Epidermal melanocyte (primary cell): ENCODE results near the gene MYO18A.

Source experiments
- DNase-seq: peaks from one replicate; pipeline ENCODE4 v3.0.0; 2011; ENCODE audit warnings: low spot score; ENCODE audit not compliant: insufficient read length

The MYO18A gene

DNA sequence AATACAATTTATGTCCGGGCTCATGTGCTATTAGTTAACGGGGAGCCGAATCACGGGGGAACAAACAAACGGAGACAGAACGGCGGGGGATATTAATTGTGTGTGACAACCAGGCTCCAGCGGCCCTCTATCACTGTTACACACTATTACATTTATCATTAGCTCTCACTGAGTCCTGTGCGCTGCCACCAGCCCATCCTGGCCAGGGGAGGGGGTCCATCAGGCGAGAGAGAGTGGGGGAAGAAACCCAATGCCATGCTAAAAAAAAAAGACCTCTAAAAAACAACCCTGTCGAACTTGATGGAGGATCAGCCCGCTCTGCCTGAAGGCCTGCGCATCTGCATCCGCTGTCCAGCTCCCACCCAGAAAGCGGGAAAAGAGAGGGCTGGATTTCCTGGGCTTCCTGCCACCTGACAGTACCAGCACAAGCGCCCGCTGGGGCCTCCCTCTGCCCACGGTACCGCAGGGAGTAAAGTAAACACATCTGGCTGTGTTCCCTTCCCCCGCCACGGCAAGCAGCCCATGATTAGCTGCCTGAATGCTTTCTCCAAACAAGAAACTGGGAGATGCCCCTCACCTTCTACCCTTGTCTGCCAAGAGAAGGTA lies 95.6 kb downstream of the MYO18A start:
- no peak for DNase-seq

DNA sequence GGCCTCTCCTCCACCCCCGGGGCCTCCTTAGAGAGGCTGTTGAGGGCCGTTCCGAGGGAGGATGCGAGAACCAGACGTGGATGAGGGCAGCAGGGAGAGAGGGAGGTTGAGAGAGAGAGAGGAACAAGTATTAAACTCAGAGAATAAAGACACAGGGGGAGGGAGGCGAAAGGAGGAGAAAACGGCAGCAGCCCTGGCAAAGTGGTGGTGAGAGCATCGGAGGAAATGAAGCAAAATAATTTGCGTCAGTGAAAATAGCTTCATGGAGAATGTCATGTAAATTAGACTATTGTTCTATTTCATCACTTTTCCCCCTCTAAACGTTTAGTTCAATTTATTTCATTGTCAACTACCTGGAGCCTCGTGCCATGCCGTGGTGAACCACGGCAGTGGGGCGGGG lies 99.2 kb downstream of the MYO18A start:
- DNase-seq, result no peak

DNA sequence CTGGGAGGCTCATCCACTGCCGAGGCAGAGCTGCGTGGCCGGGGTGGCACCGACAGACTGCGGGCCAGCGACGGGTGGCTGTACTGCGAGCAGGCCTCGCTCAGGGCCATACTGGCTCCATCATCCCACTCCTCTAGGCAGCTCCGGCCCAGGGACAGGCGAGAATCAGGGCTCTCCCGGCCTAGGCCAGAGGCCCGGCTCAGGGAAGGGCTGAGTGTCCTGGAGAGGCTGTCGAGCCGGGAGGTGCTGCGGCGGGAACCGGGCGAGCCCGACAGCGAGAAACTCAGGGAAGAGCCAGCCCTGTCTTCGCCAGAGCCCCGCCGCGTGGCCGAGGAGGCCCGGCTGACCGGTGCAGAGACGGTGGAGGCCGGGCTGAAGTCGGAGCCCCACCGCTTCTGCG lies 99.9 kb downstream of the MYO18A start:
- DNase-seq, result no peak

DNA sequence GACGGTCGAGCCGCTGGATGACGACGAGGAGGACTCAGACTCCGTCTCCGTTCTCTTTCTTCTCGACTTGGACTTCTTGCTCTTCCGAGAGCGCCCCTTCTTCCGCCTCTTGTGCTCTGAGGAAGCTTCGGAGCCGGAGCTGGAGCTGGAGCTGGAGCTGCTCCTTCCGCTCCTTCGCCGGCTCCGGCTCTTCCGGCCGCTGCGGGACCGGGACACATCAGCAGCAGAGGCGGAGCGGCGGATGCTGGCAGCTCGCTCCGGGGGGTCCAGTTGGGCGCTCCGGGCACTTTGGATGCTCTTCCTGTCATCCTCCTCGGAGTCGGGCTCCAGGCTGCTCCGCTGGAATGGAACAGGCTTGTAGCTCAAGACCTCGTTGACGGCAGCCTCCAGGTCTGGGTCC lies 100.3 kb downstream of the MYO18A start:
- DNase-seq, result no peak

DNA sequence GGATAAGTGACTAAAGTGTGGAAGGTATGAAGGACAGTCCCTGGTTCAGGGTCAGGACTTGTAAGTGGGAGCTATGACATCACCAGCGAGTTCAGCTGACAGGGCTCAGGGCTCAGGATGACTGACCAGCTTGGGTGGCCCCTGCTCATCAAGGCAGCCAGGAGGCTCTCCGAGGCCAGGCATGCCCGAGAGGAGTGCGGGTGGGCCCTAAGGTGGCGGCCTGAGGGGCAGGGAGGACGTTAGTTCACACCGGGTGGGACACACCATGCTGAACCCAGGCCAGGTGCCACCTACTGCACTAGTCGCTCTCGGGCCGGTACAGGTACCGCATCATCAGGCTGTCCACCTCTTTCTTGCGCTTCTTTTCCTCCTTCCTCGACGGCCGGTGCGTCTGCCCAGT lies 100.8 kb downstream of the MYO18A start:
- DNase-seq, result no peak

DNA sequence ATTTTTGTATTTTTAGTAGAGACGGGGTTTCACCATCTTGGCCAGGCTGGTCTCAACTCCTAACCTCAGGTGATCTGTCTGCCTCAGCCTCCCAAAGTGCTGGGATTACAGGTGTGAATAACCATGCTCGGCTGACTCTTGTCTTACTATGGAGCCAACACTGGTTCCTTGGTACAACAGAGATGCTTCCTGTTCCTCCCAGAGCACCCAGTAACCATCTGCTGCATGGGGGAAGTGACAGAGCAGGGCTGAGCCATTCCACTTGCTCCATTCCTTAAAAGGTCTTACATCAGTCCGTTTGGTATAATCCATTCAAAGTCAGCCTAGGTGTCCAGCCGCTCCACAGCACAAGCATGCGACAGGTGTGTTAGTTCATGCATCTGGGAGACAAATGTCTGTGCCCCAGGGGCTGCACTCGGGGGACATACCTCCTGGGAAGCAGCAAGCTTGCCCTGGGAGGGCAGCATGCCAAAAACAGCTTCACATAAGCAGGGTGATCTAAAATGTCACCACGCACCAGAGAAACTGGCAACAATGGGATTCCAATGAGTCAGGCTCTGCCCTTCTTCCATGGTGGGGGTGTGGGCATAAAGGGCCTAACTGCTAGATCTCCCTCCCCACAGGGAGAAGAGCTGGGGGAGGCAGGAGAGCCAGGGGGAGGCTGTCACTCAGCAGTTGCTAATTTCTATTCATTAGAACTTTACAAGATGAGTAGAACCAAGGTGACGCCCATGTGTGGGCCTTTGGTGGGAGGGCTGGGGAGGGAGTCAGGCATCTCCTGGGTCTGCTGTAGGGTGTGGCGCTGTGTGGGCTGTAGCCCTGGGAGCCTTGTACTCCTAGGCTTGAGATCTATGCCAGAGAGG lies 101.8 kb downstream of the MYO18A start:
- no peak for DNase-seq

DNA sequence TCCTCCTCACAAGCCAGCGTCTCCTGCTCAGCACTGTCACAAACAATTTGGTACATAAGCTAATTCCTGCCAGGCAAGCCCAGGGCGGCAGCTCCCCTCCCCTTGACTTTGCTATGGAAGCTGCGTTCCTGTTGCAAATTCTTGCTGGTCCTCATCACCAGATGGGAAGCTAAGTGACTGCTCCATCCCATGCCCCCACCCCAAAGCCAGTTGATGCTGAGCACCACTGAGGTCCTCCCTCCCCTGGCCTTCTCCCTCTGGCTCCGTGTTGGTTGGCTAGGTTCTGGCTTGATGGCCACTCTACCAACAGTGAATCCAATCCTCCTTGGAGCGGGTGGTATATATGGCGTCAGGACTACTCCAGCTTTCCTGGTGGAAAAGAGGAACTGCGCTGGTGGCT lies 102.9 kb downstream of the MYO18A start:
- no peak for DNase-seq

DNA sequence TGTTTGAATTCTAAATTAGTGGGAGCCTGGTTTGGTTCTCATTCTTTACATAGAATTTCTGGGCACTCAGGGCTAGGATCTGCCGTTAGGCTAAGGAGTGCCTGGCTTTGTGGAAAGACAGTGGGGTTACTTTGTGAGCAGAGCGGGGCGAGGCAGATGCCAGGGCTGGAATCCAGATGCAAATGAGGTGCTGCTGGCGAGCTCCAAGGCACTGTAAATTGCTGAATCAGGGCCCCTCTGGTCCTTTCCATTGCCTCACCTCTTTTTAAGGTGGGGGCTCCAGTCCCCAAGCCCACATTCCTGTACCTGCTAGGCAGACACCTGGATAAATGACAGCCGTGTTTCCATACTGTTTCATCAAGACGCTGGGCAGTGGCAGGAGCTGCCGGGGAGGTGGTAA lies 103.5 kb downstream of the MYO18A start:
- DNase-seq, result no peak

DNA sequence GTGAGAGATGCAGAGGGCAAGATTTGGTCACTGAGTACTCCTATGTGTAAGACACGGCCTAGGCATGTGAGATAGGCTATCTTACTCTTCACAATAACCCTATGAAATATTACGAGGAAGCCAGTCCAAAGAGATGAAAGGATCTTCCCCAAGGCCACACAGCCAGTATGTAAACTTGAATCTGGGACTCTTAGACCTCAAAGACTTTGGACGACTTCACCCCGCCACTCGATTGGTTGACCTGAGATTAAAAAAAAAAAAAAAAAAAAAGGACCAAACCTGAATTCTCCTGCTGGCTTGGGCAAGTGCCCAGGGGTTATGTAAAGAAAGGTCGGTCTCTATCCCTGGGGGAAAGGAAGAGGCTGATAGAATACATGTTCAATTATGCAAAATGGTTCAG lies 104.1 kb downstream of the MYO18A start:
- DNase-seq, result no peak

DNA sequence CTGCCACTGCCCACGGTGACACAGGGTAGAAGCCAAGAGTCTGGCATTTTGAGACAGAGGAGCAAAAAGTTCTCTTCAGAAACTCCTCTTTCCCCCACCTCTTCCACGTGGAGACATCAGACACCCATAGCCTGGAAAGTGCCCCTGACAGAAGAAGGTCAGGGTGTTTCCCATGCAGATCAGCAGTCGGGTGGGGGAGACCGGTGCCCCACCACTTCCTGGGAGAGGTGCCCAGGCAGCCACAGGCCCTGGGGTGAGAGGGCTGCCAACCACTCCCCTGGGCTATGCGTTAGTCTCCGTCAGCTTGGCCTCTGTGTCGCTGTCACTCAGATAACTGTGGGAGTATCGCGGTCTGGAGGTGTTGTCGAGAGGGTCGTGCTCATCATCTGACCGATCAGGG lies 105.7 kb downstream of the MYO18A start:
- no peak for DNase-seq

DNA sequence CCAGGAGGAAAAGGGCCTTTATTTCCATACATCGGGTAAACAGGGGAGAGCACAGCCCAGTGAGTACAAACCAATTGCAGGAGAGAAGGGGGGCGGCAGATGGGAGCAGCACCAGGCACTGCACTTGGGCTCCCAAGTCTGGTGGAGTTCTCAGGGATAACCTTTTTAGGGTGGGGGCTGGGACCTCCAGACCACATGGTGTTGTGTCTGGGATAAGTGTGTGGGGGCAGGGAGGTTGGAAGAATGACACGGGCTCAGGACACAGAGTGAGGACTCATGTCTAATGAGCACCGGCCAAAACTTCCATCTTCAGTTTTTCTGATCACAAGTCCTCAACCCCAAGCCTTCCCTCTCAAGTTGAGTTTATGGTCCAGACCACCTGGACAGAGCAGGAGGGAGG lies 106.7 kb downstream of the MYO18A start:
- no peak for DNase-seq

DNA sequence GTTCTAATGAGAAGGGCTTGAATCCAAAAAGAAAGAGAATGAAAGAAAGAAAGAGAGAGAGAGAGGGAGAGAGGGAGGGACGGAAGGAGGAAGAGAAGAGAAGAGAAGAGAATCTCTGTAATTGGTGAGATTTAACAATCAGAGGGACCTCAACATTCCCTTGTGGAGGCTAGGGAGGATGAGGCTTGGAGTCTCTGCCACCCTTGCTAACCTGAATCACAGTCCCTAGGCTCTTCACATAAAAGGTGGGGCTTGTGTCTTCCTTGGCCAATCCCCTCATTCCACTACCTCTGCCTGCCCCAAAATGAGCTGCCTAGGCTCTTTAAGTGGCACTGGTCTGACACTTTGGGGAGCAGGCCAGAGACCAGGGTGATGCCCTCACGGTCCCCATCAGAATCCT lies 107.2 kb downstream of the MYO18A start:
- no peak for DNase-seq

DNA sequence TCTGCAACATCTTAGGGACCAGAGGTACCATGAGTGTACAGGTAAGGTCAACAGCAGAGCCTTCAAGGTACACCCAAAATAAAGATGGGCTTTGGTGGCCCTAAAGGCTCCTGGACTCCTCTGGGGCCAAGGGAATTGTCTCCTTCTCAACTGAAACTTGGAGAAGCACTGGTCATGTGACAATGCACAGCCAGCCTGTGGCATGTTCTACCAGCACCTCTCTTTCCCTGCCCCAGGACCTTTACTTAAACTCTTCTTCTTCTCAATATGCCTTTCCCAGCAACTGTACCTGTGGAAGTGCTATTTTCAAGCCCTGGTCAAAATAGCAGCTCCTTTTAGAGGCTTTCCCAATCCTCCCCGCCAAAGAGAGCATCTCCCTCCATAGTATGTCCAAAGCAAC lies 108.9 kb downstream of the MYO18A start:
- DNase-seq, result no peak

DNA sequence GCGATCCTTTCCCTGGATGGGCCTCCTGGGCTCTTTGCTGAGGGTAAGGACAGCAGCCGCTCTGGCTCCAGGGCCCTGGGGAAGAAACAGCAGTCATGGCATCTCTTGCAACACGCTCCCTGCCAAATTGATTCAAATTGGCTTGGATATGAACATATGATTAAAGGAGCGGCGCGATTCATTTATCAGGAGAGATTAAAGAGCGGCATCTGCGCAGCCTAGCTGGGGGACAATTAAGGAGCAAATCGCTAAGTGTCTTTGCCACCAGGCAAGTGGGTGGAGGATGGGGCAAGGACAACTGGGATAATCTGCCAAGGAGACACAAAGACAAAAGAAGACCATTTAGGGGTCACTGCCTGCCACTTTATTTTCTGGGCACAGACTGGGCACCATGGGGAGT lies 109.4 kb downstream of the MYO18A start:
- no peak for DNase-seq

DNA sequence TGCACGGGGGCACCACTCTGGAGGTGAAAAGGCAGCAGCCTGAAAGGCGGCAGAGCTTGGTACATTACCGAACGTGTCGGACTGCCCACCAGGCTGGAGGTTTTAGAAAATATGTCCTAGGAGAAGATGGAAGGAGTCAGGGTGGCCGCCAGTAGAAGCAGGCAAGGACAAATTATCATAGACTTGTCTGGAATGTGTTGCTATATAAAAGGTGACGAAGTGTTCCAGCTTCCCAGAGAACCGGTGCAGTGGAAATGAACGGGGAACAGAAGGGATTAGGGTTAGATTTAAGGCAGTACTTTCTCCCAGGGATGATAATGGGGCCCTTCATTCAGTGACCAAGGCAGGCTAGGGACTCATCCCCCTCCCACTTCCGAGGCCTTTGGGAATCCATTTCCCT lies 109.9 kb downstream of the MYO18A start:
- no peak for DNase-seq

DNA sequence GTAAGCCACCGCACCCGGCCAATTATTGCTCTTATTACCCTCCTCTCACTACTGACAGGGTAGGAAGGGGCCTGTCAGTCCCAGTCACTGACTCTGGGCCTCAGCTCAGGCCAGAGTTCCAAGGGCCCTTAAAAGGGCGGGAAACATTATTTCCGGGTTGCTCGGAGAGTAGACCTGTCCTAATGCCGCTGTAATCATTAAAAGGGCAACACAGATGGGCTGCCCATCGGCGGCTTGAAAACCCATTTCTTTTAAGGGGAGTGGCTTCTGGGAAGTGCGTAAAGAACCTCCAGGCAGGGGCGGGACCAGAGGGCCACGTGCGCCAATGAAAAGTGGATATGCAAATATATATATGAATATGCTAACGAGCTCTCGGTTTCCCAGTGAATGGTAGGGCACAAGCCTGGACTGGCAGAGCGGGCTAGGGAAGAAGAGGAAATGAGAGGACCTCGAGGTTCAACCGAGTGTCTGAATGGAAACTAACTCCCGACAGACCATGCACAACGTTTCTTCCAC lies 110.6 kb downstream of the MYO18A start:
- DNase-seq, result no peak

DNA sequence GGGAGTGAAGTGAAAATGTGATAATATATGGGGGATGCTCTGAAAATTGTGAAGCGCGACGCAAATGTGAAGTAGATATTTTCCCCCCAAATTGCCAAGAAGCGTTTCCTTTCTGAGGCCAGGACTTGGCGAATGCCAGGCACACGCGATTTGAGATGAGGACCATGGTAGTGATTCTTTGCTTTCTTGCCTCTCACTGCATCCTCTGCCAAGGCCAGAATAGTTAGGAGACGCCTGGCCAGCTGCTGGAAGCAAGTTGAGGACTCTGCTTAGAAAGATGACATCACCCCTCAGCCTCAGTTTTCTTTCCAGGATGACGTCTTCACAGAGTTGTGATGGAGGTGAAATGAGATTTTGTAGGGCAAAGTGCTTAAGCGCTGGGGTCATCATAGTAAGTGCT lies 111.4 kb downstream of the MYO18A start:
- no peak for DNase-seq

DNA sequence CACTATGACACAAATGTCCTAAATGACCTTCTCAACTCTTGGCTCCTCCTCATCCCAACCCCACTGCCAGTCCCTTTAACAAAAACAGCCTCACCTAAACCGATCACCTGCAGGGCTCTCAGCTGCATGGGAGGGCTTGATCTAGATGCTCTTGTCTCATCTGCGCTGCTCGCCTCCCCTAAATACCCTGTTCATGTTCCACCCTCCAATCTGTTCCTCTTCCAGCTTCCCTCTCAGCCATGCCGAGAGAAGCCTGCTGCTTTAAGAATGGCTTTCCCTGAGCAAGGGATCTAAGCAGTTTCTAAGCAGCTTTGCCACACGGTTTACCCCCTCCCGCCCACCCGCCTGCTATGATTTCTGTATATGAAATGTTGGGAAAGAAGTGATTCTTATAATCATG lies 113.6 kb downstream of the MYO18A start:
- no peak for DNase-seq

DNA sequence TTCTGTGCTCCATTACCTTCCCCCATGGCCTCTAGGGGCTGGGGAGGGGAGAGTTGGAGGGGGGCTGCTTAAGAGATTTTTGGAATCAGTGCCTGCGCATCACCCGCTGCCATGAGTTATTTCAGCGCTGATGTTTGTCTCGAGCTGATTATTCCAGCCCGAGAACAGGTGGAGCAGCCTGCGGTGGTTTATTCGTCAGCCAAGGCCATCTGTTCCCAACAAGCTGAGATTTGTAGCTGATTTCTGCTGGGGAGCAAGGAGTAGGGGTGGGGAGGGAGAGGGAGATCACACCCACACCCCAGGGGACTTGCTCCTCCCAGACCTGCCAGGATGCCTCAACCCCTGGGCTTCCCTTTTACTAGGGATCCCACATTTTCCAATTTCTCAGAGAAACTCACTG lies 114.2 kb downstream of the MYO18A start:
- no peak for DNase-seq

DNA sequence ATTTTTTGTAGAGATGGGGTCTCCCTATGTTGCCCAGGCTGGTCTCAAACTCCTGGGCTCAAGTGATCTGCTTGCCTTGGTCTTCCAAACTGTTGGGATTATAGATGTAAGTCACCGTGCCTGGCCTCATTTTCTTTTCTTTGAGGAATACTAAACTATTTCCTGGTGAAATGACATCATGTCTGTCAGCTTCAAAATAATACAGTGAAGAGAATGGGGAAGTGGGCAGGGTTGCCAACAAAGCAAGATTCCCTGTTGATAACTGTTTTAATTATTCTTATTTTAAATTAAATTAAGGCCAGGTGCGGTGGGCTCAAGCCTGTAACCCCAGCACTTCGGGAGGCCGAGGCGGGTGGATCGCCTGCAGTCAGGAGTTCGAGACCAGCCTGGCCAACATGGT lies 116.2 kb downstream of the MYO18A start:
- DNase-seq, result no peak

DNA sequence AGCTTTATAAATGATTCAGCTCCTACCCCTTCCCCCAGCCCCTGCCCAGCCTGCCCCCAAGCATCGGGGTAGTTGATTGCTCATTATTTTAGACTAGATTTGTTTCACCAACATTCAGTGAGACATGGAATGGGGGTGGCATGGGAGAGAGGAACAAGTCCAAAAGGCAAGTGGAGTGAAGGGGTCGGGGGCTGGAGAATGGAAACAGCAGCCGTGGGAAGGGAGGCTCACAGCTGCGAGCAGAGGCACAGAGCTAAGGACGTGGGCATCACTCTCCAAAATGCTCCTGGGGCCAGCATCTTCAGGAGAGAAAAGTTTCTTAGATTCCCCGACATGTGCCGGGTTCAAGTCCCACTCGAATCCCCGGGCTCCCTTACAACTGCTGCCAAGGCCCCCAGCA lies 118.0 kb downstream of the MYO18A start:
- no peak for DNase-seq

DNA sequence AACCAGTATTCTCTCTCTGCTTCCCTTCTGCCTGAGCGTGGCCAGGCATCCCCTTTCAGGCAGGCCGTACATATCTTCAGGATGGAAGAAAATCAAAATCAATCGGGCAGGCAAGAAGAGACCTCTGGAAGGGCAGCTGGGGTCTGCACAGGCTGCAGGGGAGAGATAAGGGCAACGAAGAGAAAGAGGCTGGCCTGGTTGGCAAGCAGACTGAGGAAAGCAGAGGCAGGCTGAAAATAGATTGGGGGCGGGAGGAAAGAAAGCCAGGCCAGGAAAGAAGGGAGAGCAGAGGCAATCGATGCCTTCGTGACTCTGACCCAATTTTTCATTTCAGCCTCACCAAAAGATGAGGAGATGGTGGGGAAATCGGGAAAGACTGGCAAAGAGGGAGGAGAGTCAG lies 119.2 kb downstream of the MYO18A start:
- DNase-seq, result no peak

DNA sequence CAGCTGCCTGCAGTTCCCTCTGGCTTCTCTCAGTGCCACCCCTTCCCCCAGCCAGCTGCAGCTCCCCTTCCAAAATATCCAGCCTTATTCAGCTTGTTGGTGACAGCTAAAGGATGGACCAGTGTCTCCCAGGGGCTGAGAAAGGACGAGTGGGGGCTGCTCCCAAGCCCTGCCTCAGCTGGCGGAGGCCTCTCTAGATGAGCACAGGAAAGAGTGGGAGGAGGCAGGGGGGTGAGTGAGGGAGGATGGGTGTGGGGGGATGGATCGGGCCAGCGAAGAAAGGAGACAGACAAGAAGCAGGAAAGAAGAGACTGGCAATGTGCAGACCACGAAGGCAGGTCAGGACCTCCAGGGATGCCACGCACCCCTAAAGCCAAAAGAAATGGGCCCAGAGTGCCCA lies 119.7 kb downstream of the MYO18A start:
- no peak for DNase-seq
